HFF-Myc (cell line): ENCODE data around the gene GPR61.

Source experiments
- DNase-seq: peaks from one replicate; pipeline ENCODE4 v3.0.0-alpha.2; 2011; ENCODE audit warnings: low read depth; ENCODE audit errors: extremely low read depth
- H3K4me3 ChIP-seq: replicated peaks from 2 replicates; pipeline ENCODE4 v1.5.1; 2011; ENCODE audit warnings: low read depth, mild to moderate bottlenecking, control low read depth, low read length
- CTCF ChIP-seq: IDR thresholded peaks from 2 replicates; pipeline ENCODE4 v1.5.1; 2012; ENCODE audit warnings: mild to moderate bottlenecking, low read depth, low read length, control low read depth; ENCODE audit errors: missing control alignments

Gene GPR61

GRCh38 chr1:109500941-109501381, 38.7 kb upstream of the GPR61 start:
- no peak for DNase-seq
- no peak for TF ChIP-seq CTCF
- no peak overlapping the region for H3K4me3 ChIP-seq

GRCh38 chr1:109501644-109502363, 37.9 kb upstream of the GPR61 start:
- no peak for TF ChIP-seq CTCF
- DNase-seq: no peak
- H3K4me3 ChIP-seq: no peak overlapping the region

GRCh38 chr1:109502364-109502851, 37.3 kb upstream of the GPR61 start:
- DNase-seq: no peak
- no peak overlapping the region for H3K4me3 ChIP-seq
- TF ChIP-seq CTCF: no peak

- no peak overlapping the region for H3K4me3 ChIP-seq
- DNase-seq: no peak
- no peak for TF ChIP-seq CTCF
These were observed 35.7 kb upstream of the GPR61 start for GRCh38 chr1:109503935-109504334.

GRCh38 chr1:109504974-109505373, 34.7 kb upstream of the GPR61 start:
- TF ChIP-seq CTCF: no peak
- no peak for DNase-seq
- no peak overlapping the region for H3K4me3 ChIP-seq

- no peak for TF ChIP-seq CTCF
- no peak overlapping the region for H3K4me3 ChIP-seq
- DNase-seq: no peak
These were observed 31.4 kb upstream of the GPR61 start for GRCh38 chr1:109508001-109508872.
